Right hindlimb (tissue), 1 donor: ENCODE results near the gene SYT2.
"Not testable (repeated sequence)": the region's sequence is repeated elsewhere in the genome, so short reads cannot be mapped to it uniquely, and the experiment has no call there.

ENCODE experiments used
- DNase-seq: peaks from one replicate; pipeline ENCODE4 v3.0.0-alpha.2; 2018

SYT2 gene

GRCh38 chr1:202620036-202620435 is 90.2 kb downstream of the SYT2 start:
- not testable (repeated sequence) for DNase-seq

GRCh38 chr1:202619505-202619904 is 90.7 kb downstream of the SYT2 start:
- DNase-seq = no peak

DNA sequence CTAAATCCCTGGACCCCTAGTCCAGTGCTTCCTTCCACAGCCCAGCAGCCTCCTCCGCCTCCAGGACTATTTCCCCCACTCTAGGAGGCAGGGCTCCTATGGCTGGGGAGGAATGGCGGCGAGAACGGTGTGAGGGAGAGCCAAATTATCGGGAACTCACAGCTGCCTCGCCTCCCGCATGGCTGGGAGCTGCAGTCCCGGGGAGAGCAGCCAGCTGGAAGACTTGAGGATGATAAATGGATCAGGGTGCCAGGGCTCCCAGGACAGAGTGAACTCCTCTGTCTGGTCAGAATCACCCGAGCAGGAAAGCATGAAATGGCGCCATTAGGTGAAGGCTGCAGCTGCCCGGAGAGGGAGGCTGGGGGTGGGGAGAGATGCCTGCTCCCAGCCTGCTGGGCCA is 91.2 kb downstream of the SYT2 start:
- not testable (repeated sequence) for DNase-seq

- DNase-seq = no peak
Observed at GRCh38 chr1:202616355-202616915, 93.8 kb downstream of the SYT2 start.

- DNase-seq = peak; percentile 64
Observed at GRCh38 chr1:202615501-202616354, 94.5 kb downstream of the SYT2 start.

- DNase-seq = not testable (repeated sequence)
Observed at GRCh38 chr1:202615208-202615500, 95.1 kb downstream of the SYT2 start.

DNA sequence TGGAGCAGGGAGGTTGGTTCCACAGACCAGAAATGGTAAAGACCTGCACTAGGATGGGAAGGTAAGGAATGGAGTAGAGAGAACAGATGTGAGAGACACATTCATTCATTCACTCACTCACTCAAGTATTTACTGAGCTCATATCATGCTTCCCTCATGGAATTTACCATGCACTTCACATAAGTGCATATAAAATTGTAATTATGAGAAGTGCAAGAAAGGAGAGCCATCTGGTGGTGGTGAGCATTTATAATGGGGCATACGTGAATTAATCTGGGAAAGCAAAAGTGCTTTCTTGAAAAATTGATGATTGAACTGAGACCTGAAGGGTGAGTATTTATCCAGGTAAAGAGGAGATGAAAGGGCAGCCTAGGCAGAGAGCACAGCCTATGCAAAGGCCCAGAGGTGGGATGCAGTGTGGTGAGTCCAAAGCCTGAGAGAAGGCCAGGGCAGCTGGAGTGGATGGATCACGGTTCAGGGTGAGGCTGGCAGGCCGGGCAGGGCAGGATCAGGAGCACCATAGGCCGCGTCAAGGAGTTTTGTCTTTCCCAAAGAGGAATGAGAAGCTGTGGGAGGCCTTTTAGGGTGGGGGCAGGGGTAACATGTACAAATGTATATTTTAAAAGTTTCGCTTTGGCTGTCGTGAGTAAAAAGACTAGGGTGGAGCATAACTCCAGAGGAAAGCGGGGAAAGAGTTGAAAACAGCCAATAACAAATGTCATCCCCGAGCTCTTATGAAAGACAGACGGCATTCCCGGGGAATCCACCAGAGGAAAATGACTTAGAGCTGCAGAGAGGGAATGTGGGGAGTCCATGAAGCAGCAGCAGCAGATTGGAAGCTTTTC is 95.7 kb downstream of the SYT2 start:
- DNase-seq = not testable (repeated sequence)

DNA sequence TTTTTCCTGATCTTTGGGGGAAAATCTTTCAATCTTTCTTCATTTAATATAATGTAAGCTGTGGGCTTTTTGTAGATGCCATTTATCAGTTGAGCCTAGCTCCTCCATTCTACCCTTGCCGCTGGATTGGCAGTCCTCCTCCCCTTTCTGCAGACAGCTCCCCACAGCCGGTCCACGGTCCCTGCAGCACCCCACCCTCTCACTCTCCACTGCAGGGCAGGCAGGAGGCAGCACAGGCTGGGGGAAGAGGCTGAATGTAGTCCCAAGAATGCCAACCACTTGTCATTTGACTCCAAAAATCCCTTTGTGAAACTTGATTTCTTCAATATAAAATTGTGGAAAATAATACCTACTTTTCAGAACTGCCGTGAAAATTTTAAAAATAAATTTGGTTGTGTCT is 96.7 kb downstream of the SYT2 start:
- no peak for DNase-seq

DNA sequence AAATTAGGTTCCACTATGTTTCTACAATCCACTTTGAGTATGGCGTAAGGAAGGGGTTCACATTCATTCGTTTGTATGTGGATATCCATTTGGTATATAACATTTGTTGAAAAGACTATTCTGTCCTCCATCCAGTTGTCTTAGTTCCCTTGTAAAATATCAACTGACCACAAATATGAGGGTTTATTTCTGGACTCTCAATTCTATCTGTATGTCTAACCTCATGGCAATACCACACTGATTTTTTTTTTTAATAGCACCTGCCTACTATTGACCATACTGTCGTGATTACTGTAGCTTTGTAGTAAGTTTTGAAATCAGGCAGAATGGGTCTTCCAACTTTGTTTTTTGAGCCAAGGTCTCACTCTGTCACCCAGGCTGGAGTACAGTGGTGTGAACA is 98.2 kb downstream of the SYT2 start:
- DNase-seq = not testable (repeated sequence)

DNA sequence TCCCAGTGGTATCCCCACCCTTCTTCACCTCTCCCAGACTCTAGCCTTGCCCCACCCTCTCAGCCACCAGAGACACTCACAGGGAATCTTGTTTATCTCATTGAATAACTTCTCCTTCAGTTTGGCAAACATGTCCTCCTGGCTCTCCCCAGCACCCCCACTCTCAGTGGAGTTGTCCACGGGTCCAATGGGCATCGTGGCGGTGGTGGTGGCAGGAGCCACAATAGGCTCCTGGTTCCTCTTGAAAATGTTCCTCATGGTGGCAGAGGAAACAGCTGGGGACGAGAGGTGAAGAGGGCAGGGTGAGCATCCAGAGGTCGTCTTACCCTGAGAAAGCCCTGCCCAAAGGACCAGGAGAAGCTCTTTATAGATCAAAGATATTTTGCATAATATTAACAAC is 104.7 kb downstream of the SYT2 start:
- no peak for DNase-seq

GRCh38 chr1:202603435-202603834 is 106.8 kb downstream of the SYT2 start:
- DNase-seq = no peak

DNA sequence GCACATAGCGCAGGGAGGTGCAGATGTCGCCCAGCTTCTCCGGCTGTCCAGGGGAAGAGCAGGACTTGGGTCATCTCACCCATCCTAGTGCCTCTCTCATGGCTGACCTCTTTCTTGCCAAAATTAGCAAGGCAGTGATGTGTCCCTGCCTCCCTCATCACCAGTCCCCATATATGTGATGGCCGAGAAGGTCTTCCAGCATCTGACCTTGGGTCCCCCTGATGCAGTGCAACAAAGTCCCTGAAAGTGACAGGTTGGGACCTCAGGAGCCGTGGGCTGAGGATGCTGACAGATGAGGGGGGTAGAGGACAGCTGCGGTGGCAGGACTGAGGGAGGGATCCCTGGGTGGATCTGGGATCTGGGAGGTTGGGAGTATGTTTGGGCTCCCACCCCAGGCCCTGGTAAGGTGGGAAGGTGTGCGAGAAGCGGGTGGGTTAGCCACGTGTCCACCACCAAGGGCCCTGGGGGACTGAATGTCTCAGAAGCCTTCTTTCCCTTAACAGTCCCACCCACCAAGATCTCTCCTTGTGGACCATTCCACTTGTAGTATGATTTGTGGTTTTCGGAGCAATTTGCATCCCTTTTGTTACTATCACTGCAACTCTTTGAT is 109.7 kb downstream of the SYT2 start:
- DNase-seq = no peak

DNA sequence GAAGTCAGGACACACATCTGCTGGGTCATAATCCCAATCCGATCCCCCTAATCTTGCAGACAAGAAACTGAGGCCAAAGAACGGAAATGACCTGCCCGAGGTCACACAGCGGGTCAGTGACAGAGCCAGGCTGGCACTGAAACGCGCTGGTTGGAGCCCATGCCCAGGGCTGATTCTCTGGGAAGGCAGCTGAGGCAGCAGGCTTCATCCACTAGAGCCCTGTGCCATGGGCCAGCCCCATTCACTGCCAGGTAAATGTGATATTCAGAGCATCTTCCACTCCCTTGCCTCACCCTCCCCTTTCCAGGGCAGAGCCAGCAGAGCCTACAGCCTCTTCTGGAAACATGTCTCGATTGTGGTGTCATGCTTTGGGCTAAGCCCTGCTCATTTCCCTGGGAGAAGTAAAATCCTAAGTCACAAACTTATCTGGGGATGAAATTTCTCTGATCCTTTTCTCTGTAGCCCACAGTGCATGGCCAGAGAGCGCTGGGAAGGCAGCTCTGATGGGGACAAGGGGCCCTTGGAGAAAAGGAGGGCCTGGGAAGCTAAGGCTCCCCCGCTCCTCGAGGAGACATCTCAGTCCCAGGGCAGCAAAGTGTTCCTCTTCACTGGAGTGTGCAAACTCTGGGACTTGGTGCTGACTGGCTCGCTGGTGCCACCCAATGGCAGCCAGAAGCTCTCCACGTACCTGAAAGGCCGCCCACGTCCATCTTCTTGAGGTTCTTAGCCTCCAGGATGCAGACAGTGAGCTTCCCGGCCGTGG is 110.4 kb downstream of the SYT2 start:
- DNase-seq = peak; percentile 77

DNA sequence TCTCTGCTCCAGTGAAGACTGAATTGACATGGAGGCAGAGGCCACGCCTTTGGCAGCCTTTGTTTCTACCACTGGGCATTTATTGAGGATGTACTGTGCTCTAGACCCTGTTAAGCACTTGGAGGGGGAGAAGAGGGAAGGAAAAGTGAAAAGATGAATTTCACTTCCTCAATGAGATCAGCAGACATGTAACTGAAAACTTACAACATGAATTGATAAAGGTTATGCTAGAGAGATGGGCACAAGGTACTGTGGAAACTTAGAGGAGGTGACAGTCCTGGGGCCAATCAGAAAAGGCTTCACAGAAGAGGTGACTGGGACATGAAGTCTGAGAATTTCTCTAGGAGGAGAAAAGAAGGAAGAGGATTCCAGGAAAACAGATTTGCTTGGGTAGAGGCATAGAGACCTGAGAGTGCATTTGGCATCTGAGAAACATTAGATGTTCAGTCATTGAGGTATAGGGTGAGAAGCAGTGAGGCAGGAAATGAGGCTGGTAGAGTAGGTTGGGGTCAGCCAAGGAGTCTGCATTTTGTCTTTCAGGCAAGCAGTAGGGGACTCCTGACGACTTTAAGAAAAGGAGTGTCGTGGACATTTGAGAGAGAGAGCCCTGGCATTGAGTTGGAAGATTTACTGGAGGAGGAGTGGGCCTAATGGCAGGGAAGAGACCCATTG is 113.0 kb downstream of the SYT2 start:
- no peak for DNase-seq

DNA sequence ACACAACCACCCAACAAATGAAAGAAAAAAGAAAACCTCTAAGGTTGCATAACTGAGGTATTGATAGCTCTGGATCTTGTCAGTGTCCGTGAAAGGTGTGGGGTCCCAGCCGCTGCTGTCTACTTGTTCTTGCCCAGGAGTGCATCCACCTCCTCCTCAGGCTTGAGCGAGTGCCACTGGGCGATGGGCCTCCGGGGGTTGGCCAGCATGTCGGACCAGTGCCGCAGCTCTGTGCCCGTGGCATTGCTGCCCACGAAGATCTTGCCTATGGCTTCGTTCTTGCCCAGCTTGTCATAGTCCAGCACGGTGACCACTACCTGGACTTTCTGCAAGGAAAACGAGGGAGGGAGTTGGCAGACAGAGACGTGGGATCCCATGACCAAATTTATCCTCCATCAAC is 113.6 kb downstream of the SYT2 start:
- DNase-seq = no peak

GRCh38 chr1:202593845-202594244 is 116.4 kb downstream of the SYT2 start:
- no peak for DNase-seq

- no peak for DNase-seq
Observed at GRCh38 chr1:202592146-202592545, 118.1 kb downstream of the SYT2 start.

DNA sequence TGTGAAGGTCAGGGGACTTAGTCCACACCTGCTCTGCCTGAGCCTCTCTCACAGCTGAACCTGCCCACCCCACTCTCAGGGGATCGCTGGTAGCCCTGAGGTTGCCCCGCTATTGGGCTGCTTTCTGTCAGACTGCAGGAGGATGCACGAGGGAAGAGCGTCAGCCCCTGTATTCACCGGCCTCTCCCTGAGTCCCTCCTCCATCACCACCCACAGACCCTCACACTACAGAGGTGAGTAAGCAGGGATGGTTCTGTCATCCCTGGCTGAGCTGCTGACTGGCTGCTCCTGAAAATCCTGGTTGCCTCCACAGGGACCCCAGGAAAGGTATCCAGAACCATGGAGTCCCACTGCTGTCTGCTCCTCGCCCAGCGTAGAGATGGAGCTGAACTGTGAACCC is 118.7 kb downstream of the SYT2 start:
- DNase-seq = no peak

DNA sequence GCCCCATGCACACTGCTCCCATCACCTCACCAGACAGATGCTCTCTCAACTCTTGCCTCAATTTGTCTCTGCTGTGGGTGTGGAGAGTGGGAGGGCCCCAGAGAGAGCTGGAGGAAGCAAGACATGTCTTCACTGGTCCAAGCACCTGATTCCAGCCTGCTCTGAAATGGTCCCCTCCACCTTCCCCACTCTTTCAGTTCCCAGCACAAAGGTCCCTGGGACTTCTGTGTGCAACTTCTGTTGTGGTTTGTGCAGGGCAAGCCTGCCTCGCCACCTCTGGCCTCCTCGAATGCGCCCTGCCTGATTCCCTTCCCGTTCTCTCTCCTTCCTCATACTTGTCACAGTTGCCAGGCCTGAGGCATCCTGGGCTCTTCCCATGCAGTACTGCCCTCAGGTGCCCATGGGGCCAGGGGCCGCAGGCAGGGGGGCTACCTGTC is 119.3 kb downstream of the SYT2 start:
- DNase-seq = no peak

- DNase-seq = no peak
Observed at GRCh38 chr1:202590126-202590525, 120.1 kb downstream of the SYT2 start.

- DNase-seq = peak; percentile 94
Observed at GRCh38 chr1:202589190-202589930, 120.9 kb downstream of the SYT2 start.
